C1 segment of cervical spinal cord (tissue), 14 donors: ENCODE measurements around the gene ATP2C1.
"Not testable (repeated sequence)": the region's sequence is repeated elsewhere in the genome, so short reads cannot be mapped to it uniquely, and the experiment has no call there.

Experiments
- DNase-seq, 14 donors: peaks; one replicate each; lab custom pipeline; 2025; lab: John Stamatoyannopoulos, UW

The ATP2C1 gene

DNA sequence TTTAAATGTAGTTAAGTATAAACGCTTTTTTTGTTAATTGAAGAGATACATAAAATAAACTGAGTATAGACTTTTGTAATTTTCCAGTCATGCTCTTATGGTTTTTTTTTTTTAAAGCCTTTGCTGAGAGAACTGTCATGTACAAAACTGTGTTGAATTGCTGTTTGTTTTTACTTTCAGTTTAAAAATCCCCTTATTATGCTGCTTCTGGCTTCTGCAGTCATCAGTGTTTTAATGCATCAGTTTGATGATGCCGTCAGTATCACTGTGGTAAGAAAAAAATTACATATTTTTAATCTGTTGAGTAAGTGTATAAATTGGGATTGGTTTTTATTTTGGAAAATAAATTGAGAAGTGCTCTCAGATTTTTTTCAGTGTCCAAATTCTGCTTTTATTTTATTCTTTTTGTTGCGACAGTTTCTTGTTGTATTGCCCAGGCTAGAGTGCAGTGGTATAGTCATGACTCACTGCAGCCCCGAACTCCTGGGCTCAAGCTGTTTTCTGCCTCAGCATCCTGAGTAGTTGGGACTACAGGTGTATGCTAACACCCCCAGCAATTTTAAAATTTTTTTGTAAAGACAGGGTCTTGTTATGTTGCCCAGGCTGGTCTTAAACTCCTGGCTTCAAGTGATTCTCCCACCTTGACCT is 40.7 kb downstream of the ATP2C1 start:
- no peak for DNase-seq

DNA sequence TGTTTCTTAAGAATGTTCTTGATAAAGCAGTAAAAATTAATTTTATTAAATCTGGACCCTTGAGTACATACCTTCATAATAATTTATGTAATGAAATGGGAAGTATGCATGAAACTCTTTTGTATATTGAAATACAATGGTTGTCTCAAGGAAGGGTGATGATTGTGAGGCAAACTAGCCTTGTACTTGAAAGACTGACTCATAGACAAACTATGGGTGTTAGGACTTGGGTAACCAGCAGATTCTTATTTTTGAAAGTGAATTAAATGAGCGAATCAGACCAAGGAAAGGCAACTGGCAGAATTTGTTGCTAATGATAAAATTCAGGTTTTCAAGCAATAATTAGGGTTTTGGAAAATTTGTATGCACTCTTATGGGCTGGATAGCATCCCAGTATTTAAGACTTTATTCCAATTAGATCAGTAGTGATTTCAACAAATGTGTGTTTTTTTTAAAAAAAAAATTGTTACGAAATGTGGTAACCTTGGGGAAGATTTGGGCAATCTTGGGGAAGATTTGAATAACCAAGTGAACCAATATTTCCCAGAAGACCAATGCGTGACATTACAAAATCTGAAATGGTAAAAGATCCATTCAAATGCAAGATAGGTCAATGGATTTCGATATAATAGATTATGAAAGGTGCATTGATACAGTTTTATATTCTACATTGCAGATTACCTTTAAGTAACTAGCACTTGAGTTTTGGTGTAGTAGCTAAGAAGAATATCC is 42.0 kb downstream of the ATP2C1 start:
- DNase-seq, result no peak

DNA sequence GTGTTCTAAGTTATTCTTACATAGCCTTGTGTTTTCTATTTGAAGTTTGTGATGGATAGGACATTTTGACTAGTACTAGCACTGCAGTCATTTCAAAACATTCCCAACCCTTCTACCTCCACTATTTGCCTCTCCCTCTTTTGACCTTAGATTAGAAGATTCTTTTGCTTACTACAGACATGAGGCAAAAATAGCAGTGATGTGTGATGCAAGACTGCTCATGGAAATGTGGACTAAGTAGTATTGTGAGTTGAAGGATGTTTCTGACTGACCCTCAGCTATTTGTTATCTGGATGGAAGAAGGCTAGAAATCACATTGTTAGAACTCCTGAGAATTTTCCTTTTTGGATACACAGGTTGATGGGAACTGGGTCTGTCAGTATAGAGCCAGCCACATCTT is 45.9 kb downstream of the ATP2C1 start:
- no peak for DNase-seq

DNA sequence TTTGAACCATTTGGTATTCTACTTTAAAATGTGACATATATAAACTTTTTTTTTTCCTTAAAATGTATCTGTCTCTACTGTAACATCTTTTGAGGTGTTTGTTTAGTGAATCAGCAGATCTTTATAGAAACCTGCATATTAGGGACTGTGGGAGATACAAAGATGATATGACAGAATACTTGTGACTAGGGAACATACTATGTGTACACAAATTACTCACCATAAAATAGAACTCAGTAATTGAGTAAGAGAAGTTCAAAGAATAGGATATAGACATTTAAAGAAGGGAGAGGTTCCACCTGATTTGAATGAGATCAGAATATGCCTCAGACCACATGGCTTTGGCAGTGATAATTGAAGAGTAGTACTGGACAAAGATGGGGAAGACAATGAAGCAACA is 47.9 kb downstream of the ATP2C1 start:
- DNase-seq, result no peak

DNA sequence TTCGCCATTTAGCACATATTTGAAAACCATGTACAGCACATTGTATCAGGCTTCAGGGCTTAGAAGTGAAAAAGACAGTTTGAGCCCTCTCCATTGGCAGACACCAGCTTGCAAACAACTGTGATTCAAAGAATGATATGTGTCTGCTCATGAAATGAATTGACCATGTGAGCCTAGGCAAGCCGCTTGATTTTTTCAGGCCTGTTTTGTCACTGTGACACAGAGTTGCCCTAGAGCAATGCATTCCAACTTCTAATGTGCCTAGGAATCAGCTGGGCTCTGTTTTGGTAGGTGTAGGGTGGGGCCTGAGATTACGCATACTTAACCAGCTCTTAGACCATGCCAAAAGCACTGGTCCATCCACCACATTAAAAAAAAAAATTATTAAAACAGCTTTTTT is 53.0 kb downstream of the ATP2C1 start:
- DNase-seq, result no peak

DNA sequence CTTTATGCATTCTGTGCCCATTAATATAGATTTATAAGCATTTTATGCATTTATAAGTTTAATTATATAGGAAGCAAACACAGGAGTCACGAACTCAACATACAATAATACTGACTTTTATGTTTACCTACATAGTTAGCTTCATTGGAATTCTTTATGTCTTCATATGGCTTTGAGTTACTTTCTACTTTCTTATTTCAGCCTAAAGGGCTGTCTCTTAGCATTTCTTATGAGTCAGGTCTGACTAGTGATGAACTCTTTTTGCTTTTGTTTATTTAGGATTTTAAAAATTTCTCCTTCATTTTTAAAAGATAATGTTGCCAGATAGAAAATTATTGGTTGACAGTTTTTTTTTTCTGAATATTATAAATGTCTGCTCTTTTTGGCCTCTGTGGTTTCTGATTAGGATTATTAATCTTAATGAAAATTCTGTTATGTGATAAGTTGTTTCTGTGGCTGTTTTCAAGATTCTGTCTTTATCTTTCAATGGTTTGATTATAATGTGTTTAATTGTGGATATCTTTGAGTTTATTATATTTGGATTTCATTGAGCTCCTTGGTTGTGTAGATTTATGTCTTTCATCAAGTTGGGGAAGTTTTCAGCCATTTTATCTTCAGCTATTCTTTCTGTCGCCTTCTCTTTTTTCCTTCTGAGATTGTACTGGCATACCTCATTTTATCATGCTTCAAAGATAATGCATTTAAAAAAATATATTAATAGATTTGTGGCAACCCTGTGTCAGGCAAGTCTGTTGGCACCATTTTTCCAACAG is 54.3 kb downstream of the ATP2C1 start:
- DNase-seq, result no peak

DNA sequence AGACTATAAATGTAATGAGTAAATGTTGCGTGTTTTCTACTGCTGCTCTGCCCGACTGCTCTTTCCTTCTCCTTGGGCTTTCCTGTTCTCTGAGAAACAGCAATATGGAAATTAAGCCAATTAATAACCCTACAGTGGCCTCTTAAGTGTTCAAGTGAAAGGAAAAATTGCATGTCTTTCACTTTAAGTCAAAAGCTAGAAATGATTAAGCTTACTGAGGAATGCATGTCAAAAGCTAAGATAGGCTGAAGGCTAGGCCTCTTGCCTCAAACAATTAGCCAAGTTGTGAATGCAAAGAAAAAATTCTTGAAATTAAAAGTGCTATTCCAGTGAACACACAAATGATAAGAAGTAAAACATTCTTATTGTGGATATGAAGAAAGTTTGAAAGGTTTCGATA is 55.0 kb downstream of the ATP2C1 start:
- DNase-seq, result no peak

DNA sequence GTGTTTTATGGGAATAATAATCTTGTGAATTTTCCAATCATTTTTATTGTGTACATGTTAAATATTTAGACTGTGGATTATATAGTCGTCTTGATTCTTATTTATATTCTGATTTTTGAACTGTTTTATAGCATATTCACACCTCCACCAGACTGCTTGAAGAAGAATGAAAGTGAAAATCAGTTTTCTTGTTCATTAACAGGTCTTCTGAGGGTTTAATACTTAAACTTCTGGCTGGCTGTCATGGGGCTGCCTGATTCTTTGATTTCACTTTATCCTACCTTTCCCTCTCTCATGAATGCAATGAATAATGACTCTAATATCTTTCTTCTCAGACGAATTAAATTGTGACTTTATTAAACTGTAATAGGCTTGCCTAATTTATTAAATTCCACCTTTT is 56.2 kb downstream of the ATP2C1 start:
- no peak for DNase-seq

DNA sequence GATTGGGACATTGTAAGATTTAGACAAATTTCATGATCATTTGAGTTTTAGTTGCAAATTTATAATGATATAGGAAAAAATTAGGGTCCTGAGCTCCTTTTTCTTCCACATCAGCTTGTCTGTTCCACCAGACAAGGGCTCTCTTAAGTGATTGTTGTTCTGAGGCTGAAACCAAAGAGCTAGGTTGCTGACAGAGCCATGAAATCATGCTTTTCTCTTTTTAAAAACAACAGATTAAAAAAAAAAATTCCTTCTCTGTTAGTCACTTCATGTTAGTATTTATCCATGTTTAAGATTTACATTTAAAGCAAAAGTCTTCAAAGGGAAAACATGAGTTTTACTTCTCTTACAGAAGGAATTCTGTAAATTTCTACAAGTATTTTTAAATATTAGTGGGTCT is 56.8 kb downstream of the ATP2C1 start:
- no peak for DNase-seq

DNA sequence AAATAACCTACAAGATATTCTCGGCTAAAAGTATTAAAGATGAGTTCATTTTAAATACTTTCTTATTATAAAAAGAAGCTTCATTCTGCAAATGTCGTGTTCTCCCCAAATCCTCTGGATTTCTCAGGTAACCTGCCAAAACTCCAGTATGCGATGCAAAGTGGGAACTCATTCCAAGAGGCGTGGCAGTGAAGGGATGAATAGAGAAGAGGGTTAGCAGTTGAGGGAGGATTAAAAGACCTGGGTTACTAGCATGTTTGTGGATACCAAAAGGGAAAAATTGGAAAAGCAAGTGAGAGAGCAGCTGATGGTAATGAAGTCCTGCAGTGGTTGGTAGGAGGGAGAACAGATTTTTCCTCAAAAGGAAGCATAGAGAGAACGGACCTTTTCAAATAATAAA is 61.6 kb downstream of the ATP2C1 start:
- DNase-seq, result no peak

DNA sequence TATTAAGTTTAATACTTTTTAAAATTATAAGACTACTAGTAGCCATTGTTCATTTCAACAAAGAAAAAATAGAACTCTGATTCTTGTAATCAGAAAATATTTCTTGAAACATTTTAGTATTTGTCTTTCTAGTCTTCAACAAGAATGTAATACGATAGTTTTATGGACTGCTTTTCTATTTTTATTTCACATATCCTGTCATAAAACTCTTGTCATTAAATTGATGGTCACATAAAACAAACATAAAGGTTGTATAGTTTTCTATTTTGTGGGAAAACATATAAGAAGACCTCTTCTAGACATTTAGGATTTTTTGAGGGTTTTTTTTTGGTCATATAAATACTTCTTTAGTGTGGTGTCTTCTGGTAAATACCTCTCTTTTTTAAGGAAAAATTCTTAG is 62.4 kb downstream of the ATP2C1 start:
- no peak for DNase-seq

DNA sequence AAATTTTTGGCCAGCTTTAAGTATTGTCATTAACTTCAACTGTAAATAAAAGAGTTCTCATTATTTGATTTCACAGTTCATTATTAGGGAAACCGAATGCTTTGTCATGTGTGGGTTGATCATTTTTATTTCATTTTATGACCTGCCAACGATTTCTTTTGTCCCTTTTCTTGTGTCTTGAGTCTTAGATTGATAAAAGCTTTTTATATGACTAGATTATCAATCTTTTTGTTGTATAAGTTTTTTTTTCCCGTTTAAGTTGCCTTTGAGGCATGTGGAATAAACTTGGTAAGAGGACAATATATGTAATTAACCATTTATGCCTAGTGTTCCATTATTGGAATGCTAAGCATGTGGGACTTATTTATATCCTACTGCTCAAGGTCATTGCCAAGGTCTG is 62.8 kb downstream of the ATP2C1 start:
- DNase-seq, result no peak

DNA sequence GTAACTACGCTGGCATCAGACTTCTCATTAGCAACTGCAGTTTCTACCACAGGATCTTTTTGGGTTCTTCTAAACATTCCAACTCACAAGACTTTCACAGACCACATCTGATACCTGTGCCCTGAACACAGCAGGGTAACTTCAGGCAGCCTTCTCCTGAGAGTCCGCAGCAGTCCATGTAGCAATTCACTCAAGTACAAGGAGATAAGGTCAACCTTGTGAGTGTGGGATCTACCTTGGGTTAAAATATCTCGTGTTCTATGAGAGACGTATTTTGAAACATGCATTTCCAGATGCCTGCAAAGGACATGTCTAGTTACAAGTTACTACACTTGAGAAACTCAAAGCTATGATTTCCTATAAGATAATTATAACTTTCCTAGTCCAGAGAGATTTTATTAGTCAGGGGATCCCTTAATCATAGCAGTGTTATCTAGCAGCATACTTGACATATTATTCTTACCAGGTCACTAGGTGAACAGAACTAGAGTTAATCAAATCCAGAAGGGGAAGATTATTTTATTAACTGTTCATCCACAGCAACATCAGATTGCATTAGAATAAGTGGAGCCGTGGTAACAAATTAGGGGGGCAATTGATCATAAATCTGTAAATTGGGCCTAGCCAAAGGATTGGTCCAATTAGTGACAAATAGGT is 66.4 kb downstream of the ATP2C1 start:
- no peak for DNase-seq

DNA sequence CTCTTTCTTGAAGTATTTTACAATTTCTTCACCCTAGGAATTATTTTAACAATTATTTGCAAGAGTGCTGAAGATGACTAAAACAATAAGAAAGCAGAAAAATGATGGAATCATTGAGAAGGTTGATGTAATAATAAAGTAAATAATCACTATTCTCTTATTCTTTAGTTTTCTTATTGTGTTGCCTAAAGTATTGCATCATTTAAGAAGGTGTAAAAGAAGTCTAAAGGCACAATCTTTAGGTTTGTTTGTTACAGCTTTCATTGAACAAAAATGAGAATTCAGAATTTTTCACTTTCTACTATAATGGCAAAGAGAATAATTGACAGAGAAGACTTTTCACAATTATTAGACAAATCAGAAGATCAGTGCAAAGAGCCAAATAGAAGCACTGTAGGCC is 67.6 kb downstream of the ATP2C1 start:
- no peak for DNase-seq

DNA sequence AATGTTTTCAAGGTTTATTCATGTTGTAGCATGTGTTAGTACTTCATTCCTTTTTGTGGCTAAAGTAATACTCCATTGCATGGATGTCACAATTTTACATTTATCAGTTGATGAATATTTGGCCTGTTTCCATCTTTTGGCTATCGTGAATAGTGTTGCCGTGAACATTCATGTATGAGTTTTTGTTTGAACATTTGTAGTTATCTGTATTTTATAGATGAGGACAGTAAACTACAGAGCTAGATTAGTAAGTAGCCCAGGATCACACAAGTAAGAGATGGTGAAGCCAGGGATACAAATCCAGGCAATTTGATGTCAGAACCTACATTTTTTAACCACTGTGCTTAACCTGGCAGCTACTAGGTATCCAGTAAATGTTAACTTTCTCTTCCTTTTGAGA is 69.6 kb downstream of the ATP2C1 start:
- DNase-seq, result no peak

DNA sequence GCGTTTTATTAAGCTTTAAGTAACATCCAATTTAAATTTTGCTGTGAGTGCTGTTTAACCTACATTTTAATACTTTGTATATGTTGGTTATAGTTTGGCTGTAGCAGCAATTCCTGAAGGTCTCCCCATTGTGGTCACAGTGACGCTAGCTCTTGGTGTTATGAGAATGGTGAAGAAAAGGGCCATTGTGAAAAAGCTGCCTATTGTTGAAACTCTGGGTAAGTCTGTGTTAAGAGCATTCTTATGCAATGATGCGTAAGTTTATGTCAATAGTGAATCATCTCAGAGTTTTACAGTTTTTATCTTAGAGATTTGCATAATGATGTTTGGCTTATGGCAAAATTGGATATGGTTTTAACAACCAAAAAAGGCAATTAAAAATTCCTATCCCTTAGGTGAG is 70.0 kb downstream of the ATP2C1 start:
- peak in 1 of 14 donors; percentile 6 for DNase-seq

DNA sequence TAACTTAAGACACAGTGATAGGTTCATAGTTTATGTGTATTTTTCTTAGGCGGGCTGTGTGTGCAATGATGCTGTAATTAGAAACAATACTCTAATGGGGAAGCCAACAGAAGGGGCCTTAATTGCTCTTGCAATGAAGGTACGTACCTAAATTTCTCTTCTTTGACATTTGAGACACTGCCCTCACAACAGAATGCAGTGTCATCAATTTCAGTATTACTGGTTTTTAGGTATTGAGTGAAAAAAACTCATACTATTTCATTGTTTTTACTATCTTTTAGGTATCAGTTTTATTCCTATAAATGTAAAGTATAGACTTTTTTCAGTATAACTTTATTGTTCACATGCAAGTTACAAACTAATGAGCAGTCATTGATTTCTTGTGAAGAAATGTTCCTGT is 73.4 kb downstream of the ATP2C1 start:
- DNase-seq, result no peak

DNA sequence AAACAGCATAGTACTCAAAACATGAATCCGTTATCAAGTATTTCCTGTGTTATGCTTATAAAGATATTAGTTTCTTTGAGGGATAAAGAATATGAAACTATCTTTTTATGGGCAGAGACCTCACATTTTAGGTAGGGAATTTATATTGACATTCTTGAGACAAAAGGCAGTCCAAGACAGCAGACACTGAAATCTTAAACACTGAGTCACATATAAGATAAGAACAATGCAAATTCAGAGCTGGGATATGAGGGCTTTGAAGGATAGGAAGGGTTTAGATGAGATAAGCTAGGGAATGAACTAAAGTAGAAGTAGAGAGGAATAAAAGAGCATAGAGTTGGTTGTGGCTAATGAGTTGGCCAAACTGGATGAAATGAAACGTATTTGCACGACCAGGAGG is 74.3 kb downstream of the ATP2C1 start:
- no peak for DNase-seq

DNA sequence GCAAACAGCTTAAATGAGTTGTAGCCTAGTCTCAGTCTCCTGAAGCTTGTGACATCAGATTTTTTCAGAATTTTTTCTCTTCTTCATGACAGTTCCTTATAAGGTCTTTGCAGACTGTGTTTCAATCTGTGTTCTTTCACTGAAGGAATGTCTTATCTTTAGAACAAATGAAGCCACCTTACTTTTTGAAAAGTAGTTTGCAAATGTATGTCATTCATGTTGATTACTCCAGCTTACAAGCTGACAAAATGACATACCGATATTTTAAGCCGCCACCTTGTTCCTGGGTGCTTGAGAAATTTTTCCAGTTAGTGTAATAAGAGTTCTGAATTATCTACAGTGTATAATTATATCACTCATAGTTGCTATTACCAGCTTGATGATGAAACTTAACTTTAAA is 75.7 kb downstream of the ATP2C1 start:
- no peak for DNase-seq

DNA sequence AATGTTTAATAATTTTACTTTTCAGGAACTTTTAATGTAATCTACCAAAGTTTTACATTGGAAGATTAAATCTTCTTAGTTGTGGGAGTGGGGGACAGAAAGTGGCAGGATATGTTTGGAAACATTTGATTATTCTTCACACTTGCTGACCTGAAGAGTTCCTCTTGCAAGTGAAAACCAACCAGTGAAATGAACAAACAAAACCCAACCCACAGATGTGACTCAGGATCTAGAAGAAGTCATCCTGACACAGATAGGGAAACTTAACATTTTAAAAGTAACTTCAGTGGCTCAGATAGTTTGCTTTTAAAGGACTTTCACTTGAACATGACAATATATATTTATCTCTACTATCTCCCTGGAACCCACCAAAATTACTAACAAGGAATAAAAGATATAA is 77.3 kb downstream of the ATP2C1 start:
- DNase-seq, result no peak

DNA sequence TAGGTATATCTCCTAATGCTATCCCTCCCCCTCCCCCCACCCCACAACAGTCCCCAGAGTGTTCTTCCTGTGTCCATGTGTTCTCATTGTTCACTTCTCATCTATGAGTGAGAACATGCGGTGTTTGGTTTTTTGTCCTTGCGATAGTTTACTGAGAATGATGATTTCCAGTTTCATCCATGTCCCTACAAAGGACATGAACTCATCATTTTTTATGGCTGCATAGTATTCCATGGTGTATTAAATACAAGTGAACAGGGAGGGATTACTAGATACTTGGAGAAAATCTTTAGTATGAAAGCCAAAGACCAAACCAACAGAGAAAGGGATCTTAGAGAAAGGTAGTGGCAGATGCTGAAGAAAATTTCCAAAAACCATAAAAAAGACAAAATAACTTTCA is 78.7 kb downstream of the ATP2C1 start:
- DNase-seq, result not testable (repeated sequence)

DNA sequence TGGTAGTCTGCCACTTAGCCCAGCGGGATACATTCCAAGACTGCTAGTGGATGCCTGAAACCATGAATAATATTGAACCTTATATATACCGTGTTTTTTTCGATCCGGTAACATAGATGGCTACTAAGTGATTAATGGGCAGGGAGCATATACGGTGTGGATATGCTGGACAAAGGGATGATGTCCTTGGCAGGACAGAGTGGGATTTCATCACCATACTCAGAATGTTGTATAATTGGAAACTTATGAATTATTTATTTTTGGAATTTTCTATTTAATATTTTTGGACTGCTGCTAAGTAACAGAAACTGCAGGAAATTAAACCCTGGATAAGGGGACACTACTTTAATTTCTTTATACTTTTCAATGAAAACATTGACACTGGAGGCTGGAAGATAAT is 79.5 kb downstream of the ATP2C1 start:
- no peak for DNase-seq
